Measurements from ENCODE around the gene THEM5. TPM values are rescaled to one million over a fixed set of nuclear protein-coding genes. Genes with fewer than 3 reads are reported as not detected.
A peak's percentile ranks its signal among the peaks of the same experiment; 100 is the strongest.

THEM5 gene
- total and polyA plus RNA-seq, 10 of the 15 experiments (the other 5 are each of a cell fraction or from before 2014, with no cell fraction given), result 0.16 TPM; not detected in 9

- TF ChIP-seq, protein P1, sequence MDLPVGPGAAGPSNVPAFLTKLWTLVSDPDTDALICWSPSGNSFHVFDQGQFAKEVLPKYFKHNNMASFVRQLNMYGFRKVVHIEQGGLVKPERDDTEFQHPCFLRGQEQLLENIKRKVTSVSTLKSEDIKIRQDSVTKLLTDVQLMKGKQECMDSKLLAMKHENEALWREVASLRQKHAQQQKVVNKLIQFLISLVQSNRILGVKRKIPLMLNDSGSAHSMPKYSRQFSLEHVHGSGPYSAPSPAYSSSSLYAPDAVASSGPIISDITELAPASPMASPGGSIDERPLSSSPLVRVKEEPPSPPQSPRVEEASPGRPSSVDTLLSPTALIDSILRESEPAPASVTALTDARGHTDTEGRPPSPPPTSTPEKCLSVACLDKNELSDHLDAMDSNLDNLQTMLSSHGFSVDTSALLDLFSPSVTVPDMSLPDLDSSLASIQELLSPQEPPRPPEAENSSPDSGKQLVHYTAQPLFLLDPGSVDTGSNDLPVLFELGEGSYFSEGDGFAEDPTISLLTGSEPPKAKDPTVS (IDR thresholded peaks at IDR 0.05; ENCODE audit: low read depth, low read length), result no peak
- TF ChIP-seq JUNB (IDR thresholded peaks at IDR 0.05) (no peak), ATF2 (IDR thresholded peaks at IDR 0.05; ENCODE audit: low read length) (no peak), YY1 (IDR thresholded peaks at IDR 0.05; ENCODE audit: low read depth, low read length) (no peak), IRF5 (IDR thresholded peaks at IDR 0.05; ENCODE audit: borderline replicate concordance) (no peak; the same call in 1 of the 2 replicates), IKZF1 (conservative IDR thresholded peaks at IDR 0.05) (peak; percentile 61; the same call in 1 of the 2 replicates), LARP7 (IDR thresholded peaks at IDR 0.05) (peak; percentile 34; the same call in 1 of the 2 replicates), ZNF217 (IDR thresholded peaks at IDR 0.05) (no peak), SIX5 (IDR thresholded peaks at IDR 0.05; ENCODE audit: low read depth, low read length, severe bottlenecking) (no peak), BMI1 (IDR thresholded peaks at IDR 0.05; ENCODE audit: borderline replicate concordance) (no peak), MTA3 (IDR thresholded peaks at IDR 0.05; ENCODE audit: borderline replicate concordance, low read length) (no peak), HDGF (IDR thresholded peaks at IDR 0.05) (peak; percentile 93), KLF5 (IDR thresholded peaks at IDR 0.05; ENCODE audit: partially characterized antibody) (no peak), NFYA (IDR thresholded peaks at IDR 0.05; ENCODE audit: borderline replicate concordance, low read depth, low read length) (no peak), IKZF2 (IDR thresholded peaks at IDR 0.05) (peak; percentile 42 to 55; a peak in 3 of 4 replicates), NFYB (IDR thresholded peaks at IDR 0.05; ENCODE audit: insufficient read depth, low read depth, low read length) (no peak), SREBF1 (IDR thresholded peaks at IDR 0.05; ENCODE audit: low read length) (no peak), PKNOX1 (IDR thresholded peaks at IDR 0.05) (no peak), SMAD5 (IDR thresholded peaks at IDR 0.05; ENCODE audit: low read depth) (no peak)
- TF ChIP-seq, protein P2, sequence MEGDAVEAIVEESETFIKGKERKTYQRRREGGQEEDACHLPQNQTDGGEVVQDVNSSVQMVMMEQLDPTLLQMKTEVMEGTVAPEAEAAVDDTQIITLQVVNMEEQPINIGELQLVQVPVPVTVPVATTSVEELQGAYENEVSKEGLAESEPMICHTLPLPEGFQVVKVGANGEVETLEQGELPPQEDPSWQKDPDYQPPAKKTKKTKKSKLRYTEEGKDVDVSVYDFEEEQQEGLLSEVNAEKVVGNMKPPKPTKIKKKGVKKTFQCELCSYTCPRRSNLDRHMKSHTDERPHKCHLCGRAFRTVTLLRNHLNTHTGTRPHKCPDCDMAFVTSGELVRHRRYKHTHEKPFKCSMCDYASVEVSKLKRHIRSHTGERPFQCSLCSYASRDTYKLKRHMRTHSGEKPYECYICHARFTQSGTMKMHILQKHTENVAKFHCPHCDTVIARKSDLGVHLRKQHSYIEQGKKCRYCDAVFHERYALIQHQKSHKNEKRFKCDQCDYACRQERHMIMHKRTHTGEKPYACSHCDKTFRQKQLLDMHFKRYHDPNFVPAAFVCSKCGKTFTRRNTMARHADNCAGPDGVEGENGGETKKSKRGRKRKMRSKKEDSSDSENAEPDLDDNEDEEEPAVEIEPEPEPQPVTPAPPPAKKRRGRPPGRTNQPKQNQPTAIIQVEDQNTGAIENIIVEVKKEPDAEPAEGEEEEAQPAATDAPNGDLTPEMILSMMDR (IDR thresholded peaks at IDR 0.05 in 2 of 3, conservative IDR thresholded peaks at IDR 0.05 in 1 of 3; ENCODE audit: control insufficient read depth in 2 of 3, extremely low read depth in 1 of 3, insufficient read depth in 1 of 3, low read depth in 3 of 3, low read length in 3 of 3), result no peak
These were observed 13.8 kb downstream of the THEM5 start, which contains the start of gene C2CD4D (continued) for GRCh38 chr1:151839457-151840403.

Data from GM12878 (cell line).